ENCODE measurements around the gene ELP5.
A peak's percentile ranks its signal among the peaks of the same experiment; 100 is the strongest.

The ELP5 gene

DNA sequence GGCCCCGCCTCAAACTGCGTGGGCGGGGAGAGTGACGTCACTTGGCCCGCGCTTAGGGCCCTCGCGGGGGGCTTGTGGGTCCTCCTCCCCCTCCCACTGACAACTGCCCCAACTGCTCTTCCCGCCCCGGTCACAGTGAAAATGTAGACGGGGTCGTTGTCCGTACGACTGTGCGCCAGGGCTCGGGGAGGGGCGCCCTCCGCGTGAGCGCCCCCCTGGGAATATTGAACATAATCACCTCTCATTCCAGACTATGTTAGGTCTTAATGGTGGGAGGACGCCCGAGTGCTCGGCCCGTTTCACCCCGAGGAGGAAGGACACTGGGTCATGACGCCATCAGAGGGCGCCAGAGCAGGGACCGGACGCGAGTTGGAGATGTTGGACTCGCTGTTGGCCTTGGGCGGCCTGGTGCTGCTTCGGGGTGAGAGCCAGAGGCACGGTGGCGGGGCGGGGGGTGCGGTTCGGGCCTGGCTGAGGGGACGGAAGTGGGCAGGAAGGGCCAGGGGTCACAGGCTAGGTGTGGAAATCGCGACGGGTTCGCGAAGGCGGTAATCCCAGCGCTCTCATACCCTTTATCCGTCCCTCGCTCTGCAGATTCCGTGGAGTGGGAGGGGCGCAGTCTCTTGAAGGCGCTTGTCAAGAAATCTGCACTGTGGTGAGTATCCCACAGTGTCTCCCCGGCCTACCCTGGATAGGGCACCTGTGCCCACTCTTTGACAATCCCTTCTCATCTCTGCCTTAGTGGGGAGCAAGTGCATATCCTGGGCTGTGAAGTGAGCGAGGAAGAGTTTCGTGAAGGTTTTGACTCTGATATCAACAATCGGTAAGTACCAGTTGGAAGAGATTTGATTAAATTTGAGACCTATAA lies at the start of gene ELP5:
Gene ELP5 (plus strand): TSS at position 40 of the 868 bp plus-strand sequence. CDS start 336 bp downstream, at position 376.
- DNase-seq: peak; percentile 95

DNA sequence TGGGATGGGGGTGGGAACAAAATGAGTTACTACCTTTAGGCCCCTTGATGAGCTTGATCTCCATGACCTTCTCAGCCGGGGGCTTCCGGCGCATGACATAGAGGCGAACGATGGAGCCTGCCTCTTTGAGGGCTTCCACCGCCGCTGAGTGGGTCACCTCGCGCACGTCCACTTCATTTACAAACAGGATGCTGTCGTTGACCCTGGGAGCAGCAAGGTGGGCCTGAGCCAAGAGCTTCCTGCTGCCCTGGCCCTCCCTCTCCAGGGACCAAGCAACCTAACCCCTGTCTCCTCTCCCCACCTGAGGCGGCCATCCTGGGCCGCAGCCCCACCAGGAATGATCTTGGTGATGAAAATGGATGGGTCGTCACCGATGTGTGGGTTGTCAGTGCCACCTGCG lies 48.6 kb upstream of the ELP5 start:
- DNase-seq: no peak

- no peak for DNase-seq
Observed at GRCh38 chr17:7204336-7204735, 47.7 kb upstream of the ELP5 start.

GRCh38 chr17:7204828-7205461 lies 47.1 kb upstream of the ELP5 start:
- DNase-seq: peak; percentile 97

- DNase-seq: no peak
Observed at GRCh38 chr17:7205561-7205960, 46.5 kb upstream of the ELP5 start.

DNA sequence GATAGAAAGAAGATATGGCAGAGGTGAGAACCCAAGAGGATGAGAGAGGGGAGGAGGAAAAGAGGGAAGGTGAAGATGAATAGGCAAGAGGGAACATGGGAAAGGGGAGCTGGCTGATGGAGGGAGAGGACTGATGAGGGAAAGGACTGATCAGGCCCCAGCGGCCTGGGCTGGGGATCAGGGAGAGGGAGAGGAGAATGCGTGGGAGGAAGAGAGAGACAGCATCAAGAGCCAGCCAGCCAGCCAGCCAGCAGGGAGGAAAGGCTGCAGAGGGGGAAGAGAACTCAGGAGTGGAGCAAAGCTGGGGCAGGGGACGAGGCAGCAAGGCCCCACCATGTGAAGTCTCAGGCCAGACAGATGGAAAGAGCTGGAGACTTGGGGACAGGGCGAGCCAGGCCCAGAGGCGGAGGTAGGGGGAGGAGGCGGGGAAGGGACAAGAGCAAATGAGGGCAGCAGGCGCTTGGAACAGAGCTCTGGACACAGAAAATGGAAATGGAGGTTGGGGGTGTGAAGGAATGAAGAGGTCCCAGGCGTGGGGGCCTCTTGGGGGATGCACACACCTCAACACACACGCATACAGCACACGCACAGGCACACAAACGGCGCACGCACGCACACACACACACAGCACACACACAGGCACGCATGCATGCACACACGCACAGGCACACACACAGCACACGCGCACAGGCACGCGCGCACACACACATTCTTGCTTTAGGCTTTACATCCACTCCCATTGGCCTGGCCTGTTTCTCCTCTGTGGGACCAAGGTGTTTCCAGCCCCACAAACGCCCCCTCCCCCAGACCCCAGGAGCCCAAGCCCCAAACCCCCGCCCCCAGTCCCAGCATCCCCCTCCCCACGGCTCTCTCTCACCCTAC lies 44.7 kb upstream of the ELP5 start:
- DNase-seq: no peak

GRCh38 chr17:7208027-7208571 lies 43.9 kb upstream of the ELP5 start:
- no peak for DNase-seq

DNA sequence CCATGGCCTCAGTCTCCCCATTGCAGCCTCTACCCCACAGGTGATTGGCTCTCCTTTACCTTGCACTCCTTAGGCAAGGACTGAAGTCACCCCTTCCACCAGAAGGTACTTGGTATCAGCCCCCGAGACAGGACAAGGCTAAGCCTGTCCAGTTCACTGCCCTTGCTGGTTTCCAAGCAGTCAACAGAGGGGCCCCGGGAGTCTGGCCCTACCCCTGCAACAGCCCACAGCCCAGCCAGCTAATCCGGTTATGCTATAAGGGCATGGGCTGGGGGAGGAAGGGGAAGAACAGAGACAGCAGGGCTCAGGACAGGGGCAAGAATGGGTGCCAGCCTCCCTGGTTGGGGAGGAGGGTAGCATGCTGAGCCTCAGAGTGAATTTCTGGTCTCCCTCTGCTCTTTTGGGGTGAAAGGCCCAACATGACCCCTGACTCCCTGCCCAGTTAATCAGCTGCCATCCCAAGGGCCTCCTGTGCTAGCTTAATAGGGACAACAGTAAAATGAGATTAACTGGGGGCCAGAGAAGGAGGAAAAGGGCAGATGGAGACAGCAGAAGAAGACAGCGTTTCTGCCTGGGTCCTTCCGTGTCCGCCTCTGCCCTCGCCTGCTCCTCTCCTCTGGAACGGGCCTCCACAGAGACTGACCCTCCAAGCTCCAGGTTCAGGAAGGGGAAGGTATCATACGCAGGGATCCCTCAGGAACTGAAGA lies 43.1 kb upstream of the ELP5 start:
- DNase-seq: no peak

- DNase-seq: no peak
Observed at GRCh38 chr17:7211491-7212273, 40.3 kb upstream of the ELP5 start.

- peak; percentile 99 for DNase-seq
Observed at GRCh38 chr17:7213895-7214299, 38.1 kb upstream of the ELP5 start.

GRCh38 chr17:7214300-7215135 lies 37.5 kb upstream of the ELP5 start:
- DNase-seq: peak; percentile 99

GRCh38 chr17:7215136-7215638 lies 36.8 kb upstream of the ELP5 start:
- no peak for DNase-seq

- no peak for DNase-seq
Observed at GRCh38 chr17:7215652-7216180, 36.3 kb upstream of the ELP5 start.

DNA sequence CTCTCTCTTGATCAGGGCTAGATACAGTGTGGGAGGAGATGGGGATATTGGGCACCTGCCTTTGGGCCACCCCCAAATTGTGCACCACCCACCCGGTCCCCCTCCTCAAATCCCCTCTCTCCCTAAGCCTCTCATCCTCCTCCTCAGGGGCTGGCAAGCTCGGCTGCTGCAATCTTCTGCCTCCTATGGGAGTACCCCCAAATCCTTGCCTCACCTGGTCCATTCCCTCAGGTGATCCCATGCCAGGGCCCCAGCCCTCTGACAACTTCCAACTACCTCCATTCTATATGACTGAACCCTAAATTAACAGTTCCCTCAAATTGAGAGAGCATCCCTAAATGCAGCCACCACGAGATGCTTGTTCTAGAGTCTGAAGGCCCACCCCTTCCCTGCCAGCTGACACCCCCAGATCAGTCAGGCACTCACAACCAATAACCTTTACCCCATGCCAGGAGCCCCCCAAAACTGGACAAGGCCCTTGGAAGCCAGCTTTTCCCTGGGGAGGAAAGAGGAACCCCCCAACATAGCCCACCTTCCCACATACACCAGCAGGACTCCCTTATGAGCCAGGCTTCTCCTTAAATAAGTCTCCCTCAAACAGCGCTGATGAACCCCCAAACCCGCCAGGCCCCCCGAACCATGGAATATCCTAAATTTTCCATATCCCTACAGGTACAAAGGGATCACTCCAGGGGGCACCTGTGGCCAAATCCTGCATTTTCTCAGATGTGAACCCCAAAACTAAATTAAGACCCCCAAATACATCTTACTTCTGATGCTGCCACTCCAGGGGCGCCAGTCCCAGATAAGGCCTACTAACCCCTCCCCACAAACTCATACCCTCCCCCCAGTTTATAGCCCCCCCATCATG lies 35.5 kb upstream of the ELP5 start:
- no peak for DNase-seq

- no peak for DNase-seq
Observed at GRCh38 chr17:7217113-7217987, 34.7 kb upstream of the ELP5 start.

- DNase-seq: no peak
Observed at GRCh38 chr17:7218166-7218565, 33.8 kb upstream of the ELP5 start.

- no peak for DNase-seq
Observed at GRCh38 chr17:7218758-7219157, 33.3 kb upstream of the ELP5 start.

DNA sequence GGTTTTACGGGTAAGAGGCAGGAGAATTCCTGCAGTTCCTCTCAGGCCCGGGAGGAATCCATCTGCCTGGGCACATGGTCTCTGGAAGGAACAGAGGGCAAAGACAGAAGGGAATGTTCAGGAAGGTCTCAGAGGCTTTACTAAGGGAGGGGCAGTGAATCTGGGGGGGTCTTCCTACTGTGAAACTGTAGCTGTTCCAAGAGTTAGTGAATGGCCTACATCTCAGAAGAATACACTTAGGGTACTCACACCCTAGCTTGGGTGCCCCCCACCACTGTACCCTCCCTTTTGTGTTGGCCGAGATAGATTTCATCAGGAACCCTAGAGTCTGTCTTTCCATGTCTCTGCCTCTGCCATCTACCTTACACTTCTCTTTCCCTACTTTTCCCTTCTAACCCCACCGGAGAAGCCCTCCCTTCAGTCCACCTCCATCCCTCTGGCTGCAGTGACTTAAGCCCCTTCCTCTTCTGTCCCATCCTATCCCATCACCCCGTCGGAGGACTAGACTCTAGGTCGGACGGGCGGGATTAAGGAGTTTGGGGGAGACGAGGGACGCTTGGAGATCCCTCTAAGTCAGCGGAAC lies 32.7 kb upstream of the ELP5 start:
- no peak for DNase-seq

Data from NCI-H748 treated with DMSO at 0.1 percent for 48 hours (cell line).